Dedifferentiated amniotic fluid mesenchymal stem cell (primary cell): ENCODE results near the gene MTERF2.

Source experiments
- DNase-seq: peaks from one replicate; pipeline ENCODE4 v3.0.0-alpha.2; 2016; ENCODE audit errors: extremely low spot score

Gene MTERF2

DNA sequence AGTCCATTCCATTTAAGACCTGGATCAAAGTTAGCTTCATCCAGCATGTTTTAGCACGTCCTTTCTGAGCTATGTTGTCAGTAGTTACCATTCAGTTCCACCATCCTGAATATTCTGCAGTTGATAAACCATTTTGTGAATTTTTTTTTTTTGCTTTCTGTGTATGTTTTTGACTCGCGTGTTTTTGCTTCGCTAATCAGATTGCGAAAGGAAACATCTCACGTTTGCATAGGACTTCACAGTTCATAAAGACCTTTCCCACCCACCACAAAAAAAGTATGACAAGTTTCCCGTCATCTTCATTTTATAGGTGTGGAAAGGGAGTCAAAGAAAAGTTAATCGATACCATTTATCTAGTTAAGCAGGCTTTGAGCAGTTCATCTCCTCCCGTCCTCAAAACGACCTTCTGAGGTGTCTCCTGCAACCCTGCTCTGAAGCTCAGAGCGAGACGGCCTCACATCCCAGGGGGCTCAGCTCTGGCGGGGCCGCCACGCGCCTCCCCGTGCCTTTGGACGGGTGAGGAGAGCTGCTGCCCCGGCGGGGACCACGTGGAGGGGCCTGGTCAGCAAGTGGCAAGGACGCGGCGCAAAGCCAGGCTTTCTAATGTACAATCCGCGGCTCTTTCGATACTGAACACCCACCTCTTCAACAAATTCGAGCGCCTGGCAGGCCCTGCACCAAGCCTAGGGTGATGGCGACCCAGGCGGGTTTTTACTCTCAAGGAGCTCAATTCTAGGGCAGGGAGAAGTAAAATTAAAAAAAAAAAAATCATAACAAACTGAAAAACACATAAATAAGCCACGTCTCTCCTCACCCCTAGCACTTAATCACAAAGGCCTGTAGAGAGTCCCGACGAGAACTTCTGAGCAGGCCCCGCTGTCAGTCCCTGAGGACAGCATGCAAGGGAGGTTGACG lies 32.2 kb downstream of the MTERF2 start:
- DNase-seq = no peak

DNA sequence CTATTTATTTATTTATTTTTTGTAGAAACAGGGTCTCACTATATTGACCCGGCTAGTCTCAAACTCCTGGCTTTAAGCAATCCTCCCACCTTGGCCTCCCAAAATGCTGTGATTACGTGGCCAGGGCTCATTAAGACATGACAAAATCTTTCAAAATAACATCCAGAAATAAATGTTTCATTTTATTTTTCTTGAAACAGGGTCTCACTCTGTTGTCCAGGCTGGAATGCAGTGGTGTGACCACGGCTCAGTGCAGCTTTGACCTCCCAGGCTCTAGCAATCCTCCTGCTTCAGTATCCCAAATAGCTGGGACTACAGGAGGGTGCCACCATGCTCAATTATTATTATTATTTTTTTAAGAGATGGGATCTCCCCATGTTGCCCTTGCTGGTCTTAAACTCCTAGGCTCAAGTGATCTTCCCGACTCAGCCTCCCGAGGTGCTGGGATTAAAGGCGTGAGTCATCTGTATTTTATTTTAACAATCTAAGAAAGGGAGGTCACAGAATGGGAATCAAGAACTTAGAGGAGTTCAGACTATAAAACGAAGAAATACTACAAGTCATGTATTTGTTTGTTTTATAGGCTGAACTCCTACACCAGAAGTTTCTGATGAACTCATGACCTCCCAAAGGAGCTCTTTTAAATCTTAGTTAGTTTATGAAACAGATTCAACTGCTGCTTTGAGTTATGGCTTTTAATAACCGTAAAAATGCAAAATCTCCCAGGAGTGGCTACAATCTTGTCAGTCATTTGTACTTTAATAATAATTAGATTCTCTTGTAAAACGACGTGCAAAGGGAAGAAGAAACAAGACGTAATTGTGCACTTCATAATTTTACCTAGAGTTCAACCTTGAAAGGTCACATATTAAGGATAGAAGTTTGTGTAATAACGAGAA lies 33.3 kb downstream of the MTERF2 start:
- DNase-seq = no peak

DNA sequence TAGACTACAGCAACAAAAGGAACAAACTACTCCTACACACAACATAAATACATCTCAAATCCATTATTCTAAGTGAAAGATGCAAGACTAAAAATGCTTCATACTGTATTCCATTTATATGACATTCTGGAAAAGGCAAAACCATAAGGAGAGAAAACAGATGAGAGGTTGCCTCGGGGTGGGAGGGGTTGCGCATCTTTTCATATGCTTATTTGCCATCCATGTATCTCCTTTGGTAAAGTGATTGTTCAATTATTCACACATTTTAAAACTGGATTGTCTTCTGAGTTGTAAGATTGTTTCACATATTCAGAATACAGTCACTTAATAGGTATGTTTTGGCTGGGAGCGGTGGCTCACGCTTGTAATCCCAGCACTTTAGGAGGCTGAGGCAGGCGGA lies 36.4 kb downstream of the MTERF2 start:
- DNase-seq = no peak

DNA sequence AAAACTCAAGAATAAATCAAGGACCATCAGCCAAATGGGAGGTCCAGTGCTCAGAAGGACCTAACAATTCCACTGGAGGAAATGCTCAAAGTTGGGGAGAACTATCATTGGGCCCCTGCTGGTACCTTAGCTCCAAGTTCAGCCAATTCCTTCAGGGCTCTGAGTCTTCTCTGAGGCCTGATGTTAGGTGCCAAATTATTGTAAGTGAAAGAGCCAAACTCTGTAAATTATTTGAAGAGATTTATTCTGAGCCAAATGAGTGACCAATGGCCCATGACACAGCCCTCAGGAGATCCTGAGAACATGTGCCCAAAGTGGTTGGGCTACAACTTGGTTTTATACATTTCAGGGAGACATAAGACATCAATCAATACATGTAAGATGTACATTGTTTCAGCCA lies 39.5 kb downstream of the MTERF2 start:
- DNase-seq = no peak

DNA sequence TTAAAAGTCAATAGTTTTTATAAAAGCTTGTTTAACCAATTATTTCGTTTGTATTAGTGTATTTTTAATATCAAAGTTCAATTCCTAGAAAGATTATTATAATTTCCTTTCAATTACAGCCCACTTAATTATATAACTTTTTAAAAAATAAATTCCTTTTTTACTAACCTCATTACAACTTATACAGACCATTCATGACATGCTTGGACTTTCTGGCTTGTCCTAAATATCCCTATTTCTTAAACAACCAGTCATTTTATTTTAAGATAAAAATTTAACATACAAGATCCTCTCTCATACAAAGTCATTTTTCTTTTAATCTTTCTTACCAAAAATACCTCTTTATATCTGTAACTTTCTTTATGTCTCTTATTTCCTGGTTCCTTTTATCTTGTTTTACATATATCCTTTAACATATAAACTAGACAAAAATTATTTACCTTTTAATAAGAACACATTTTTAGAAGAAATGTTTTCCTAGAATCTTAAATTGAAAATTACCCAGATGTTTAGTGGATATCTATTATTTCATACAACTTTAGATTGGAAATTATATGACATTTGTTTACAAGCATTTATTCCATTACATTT lies 41.6 kb downstream of the MTERF2 start:
- no peak for DNase-seq

DNA sequence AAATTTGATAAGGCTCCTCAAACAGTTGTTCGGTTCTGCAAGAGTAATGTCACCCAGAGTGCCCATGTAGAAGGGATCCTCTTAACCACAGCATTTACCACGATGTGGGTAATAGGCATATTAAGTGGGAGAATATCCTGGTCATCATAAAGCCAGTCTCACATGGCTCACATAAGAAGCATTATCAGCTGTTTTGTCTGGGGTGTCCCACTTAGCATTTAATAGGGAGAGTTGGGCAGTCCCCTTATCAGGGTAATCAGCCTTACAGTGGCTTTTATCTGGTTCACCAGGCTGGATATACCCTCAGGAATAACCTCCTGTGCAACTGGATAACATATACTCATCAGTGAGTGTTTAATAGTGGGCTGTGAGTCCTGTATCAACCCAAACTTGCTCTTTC lies 44.2 kb downstream of the MTERF2 start:
- no peak for DNase-seq

DNA sequence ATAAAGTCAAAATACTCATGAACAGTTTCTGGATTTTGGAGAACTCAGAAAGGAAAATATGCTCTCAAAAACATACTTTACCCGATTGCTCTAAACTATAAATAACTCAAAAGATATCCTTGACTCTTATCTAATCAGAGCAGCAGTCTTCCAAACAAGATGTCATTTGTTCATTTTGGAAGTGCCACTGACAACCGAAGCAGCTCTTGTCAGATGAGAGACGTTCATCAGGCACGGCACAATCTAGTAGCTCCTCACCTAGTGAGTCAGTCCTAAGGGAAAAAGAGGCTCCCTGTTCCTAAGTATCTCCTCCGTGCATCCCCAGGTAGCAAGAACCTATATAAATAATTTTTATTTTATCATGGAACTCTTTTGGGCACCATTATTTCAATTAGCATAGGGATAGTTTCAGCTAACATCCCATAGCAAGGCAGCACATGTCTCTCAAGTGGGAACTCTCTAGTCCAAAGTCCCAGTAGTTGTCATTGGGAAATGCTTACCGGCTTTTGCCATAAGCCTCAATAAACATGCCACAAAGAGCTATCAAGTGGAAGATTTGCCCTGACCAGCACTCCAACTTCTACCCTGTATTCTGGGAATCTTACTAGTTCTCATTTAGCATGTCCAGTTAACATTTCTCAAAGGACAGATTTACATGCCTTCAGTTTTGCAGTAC lies 45.3 kb downstream of the MTERF2 start:
- DNase-seq = no peak

DNA sequence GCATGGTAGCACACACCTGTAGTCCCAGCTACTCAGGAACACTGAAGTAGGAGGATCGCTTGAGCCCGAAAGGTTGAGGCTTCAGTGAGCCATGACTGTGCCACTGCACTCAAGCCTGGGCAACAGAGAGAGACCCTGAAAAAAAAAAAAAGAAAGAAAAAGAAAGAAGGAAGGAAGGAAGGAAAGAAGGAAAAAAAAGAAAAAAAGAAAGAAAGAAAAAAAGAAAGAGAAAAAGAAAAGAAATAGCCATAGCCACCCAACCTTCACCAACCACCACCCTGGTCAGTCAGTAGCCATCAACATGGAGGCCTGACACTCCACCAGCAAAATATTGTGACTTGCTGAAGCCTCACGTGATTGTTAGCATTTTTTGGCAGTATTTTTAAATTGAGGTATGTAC lies 52.7 kb downstream of the MTERF2 start:
- no peak for DNase-seq
